Measurements from ENCODE around the gene PHLDA3. TPM values are rescaled to one million over a fixed set of nuclear protein-coding genes. Genes with fewer than 3 reads are reported as not detected.

PHLDA3 gene
- total RNA-seq, 1 donor from 2014 or later = 115 TPM

DNA sequence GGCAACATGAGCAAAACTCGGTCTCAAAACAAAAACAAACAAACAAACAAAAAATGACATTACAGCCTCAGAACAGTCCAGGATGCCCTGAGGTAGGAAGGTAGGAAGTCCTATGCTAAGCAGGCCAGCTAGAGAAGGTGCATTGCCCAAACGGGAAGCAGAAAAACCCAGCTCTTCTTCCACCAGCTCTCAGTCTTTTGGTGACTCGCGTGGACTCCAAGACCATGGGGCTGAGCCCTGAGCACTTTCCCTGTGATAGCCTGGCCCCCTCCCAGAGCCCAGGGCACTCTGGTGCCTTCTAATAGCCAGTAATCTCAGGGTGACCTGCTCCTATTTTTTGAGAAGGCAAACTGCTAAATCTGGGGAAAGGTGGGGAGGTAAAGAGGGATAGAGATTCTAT lies 16.1 kb downstream of the PHLDA3 start:
- no peaks in the 10 kb centered on the region for H3K27me3 Mint-ChIP-seq (ENCODE audit: low read depth)
- TF ChIP-seq, protein P1, sequence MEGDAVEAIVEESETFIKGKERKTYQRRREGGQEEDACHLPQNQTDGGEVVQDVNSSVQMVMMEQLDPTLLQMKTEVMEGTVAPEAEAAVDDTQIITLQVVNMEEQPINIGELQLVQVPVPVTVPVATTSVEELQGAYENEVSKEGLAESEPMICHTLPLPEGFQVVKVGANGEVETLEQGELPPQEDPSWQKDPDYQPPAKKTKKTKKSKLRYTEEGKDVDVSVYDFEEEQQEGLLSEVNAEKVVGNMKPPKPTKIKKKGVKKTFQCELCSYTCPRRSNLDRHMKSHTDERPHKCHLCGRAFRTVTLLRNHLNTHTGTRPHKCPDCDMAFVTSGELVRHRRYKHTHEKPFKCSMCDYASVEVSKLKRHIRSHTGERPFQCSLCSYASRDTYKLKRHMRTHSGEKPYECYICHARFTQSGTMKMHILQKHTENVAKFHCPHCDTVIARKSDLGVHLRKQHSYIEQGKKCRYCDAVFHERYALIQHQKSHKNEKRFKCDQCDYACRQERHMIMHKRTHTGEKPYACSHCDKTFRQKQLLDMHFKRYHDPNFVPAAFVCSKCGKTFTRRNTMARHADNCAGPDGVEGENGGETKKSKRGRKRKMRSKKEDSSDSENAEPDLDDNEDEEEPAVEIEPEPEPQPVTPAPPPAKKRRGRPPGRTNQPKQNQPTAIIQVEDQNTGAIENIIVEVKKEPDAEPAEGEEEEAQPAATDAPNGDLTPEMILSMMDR (IDR thresholded peaks at IDR 0.05) = no peak
- H3K4me1 Mint-ChIP-seq (ENCODE audit: low read depth) = peaks cover 52% of the 10 kb centered on the region
- no peaks in the 10 kb centered on the region for H3K36me3 Mint-ChIP-seq (ENCODE audit: low read depth)
- H3K9me3 Mint-ChIP-seq (ENCODE audit: low read depth) = no peaks in the 10 kb centered on the region
- no peak for DNase-seq (ENCODE audit: low spot score)
- no peak overlapping the region for H3K4me3 Mint-ChIP-seq (ENCODE audit: unreplicated experiment)
- no peak overlapping the region for H3K27ac Mint-ChIP-seq (ENCODE audit: unreplicated experiment)

DNA sequence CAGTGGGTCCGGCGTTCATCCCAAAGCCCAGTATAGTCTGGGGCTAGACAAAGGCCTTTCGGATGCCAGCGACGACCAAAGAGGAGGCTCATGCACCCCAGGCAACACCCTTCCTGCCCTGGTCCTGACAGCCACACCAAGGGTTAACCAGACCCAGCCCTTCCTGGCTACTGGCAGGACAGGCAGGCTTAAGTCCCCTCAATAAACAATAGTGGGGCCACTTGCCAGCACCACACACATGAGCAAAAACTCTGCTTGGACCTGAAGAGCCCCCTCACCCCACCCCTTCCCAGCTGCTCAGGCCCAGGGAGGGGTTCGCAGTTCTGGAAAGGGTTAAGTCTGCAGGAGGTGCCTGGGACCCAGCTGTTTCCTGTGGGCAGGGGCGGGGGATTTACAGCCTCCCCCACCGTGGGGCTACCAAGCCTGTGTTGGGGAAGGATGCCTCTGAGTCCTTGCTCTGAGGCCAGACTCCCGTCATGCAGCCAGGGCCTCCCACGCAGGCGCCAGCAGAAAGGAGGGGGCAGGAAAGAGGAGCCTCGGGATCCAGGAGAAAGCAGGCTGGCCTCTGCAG lies 18.2 kb downstream of the PHLDA3 start:
- DNase-seq (ENCODE audit: low spot score) = no peak
- Mint-ChIP-seq H3K4me3 (ENCODE audit: unreplicated experiment) (no peak overlapping the region), H3K27me3 (ENCODE audit: low read depth) (no peaks in the 10 kb centered on the region), H3K36me3 (ENCODE audit: low read depth) (no peaks in the 10 kb centered on the region), H3K9me3 (ENCODE audit: low read depth) (no peaks in the 10 kb centered on the region), H3K27ac (ENCODE audit: unreplicated experiment) (peak overlapping the region; percentile 73), H3K4me1 (ENCODE audit: low read depth) (peaks cover 41% of the 10 kb centered on the region)
- TF ChIP-seq, protein P1 (IDR thresholded peaks at IDR 0.05) = no peak

DNA sequence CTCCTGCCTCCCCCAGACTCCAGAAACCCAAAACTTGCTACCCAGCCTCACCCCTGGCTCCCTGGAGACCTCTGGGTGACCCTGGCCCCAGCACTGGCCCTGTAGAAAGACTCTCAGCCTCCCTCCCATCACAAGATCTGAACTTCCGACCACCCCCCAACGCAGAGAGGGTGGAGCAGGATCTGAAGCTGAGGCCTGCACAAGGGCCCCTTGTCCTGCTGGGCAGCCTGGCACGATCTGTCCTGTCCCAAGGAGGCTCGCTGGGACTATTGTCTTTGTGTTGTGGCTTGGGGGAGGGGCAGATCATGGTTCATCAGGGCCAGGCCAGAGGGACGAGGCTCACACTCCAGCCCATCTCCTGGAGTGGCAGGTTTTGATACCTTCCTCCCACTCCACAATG lies 20.0 kb downstream of the PHLDA3 start:
- no peaks in the 10 kb centered on the region for H3K9me3 Mint-ChIP-seq (ENCODE audit: low read depth)
- H3K36me3 Mint-ChIP-seq (ENCODE audit: low read depth) = no peaks in the 10 kb centered on the region
- no peaks in the 10 kb centered on the region for H3K27me3 Mint-ChIP-seq (ENCODE audit: low read depth)
- H3K27ac Mint-ChIP-seq (ENCODE audit: unreplicated experiment) = no peak overlapping the region
- no peak for DNase-seq (ENCODE audit: low spot score)
- no peak overlapping the region for H3K4me3 Mint-ChIP-seq (ENCODE audit: unreplicated experiment)
- peaks cover 39% of the 10 kb centered on the region for H3K4me1 Mint-ChIP-seq (ENCODE audit: low read depth)
- TF ChIP-seq, protein P1 (IDR thresholded peaks at IDR 0.05) = no peak

DNA sequence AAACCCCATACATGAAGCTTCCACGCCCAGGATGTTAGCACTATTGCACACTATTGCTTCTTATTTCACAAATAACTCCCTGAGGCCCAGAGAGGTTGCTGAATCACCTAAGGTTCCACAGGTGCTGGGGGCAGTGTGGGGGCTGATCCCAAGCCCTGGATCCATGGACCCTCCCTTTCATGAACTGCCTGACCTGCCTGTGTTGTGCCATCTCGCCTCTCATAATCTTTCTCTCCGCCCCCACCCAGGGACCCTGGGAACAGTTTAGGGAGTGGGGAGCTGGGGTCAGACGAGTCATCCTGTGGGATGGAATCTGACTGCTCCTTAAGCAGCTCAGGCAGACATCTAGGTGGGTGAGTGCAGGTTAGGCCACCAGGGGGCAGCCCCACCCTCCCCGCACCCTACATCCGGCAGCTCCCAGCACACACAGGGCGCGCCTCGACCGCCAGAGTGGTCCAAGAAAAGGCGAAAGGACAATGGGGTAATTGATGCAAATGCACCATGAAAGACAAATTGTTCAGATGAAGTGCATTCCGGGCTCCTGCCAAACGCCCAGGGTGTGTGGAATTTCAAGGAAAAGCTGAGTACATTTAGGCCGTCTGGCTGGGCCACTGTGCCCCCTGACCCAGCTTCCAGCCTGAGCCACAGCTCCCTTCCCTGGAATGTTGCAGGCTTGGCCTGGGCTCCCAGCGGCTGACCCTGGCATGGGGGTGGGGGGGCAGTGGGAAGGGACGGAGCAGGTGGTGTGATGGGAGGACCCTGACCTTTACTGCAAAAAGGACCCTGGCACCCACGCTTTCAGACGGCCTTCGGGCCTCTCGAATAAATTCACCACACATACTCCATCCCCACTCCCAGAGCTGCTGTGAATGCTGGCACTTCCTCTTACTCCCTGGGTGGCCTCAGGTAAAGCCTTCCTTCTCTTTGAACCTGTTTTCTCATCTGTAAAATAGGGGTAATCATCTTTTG lies 20.8 kb downstream of the PHLDA3 start:
- H3K4me1 Mint-ChIP-seq (ENCODE audit: low read depth) = peaks cover 39% of the 10 kb centered on the region
- H3K27me3 Mint-ChIP-seq (ENCODE audit: low read depth) = no peaks in the 10 kb centered on the region
- H3K27ac Mint-ChIP-seq (ENCODE audit: unreplicated experiment) = peak overlapping the region; percentile 77
- no peaks in the 10 kb centered on the region for H3K9me3 Mint-ChIP-seq (ENCODE audit: low read depth)
- TF ChIP-seq, protein P1 (IDR thresholded peaks at IDR 0.05) = peak; percentile 88
- H3K4me3 Mint-ChIP-seq (ENCODE audit: unreplicated experiment) = peak overlapping the region; percentile 33
- H3K36me3 Mint-ChIP-seq (ENCODE audit: low read depth) = no peaks in the 10 kb centered on the region
- no peak for DNase-seq (ENCODE audit: low spot score)

DNA sequence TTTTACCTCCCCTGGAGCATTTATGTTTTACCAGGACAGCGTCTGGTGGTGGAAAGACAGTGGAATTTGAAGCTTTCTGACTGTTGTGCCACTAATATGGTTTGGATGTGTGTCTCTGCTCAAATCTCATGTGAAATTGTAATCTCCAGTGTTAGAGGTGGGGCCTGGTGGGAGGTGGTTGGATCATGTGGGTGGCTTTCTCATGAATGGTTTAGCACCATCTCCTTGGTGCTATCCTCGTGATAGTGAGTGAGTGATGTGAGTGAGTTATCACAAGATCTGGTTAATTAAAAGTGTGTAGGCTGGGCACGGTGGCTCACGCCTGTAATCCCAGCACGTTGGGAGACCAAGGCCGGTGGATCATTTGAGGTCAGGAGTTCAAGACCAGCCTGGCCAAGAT lies 23.7 kb downstream of the PHLDA3 start:
- no peak for DNase-seq (ENCODE audit: low spot score)
- H3K27ac Mint-ChIP-seq (ENCODE audit: unreplicated experiment) = no peak overlapping the region

More for the DNA sequence above, 23.7 kb downstream of the PHLDA3 start:
- Mint-ChIP-seq H3K27me3 (ENCODE audit: low read depth) (no peaks in the 10 kb centered on the region), H3K4me1 (ENCODE audit: low read depth) (peaks cover 28% of the 10 kb centered on the region), H3K9me3 (ENCODE audit: low read depth) (peaks cover 10% of the 10 kb centered on the region), H3K4me3 (ENCODE audit: unreplicated experiment) (no peak overlapping the region), H3K36me3 (ENCODE audit: low read depth) (no peaks in the 10 kb centered on the region)
- TF ChIP-seq, protein P1 (IDR thresholded peaks at IDR 0.05) = no peak
